Activated CD8-positive, alpha-beta memory T cell treated with anti-CD3 and anti-CD28 coated beads for 24 hours (primary cell): ENCODE measurements around the gene TMEM176B.
"Not testable (repeated sequence)": the region's sequence is repeated elsewhere in the genome, so short reads cannot be mapped to it uniquely, and the experiment has no call there.

ENCODE experiments used
- DNase-seq: peaks from one replicate; pipeline ENCODE4 v3.0.0-alpha.2; 2020

Gene TMEM176B

GRCh38 chr7:150820578-150821198, 20.5 kb upstream of the TMEM176B start:
- no peak for DNase-seq

- DNase-seq, result no peak
Measured at GRCh38 chr7:150820148-150820547, 20.0 kb upstream of the TMEM176B start.

- no peak for DNase-seq
Measured at GRCh38 chr7:150818971-150819370, 18.8 kb upstream of the TMEM176B start.

- DNase-seq, result no peak
Measured at GRCh38 chr7:150814328-150815001, 14.3 kb upstream of the TMEM176B start.

GRCh38 chr7:150807616-150808438, 7.7 kb upstream of the TMEM176B start:
- DNase-seq, result not testable (repeated sequence)

- no peak for DNase-seq
Measured at GRCh38 chr7:150806863-150807262, 6.7 kb upstream of the TMEM176B start.

GRCh38 chr7:150806454-150806853, 6.3 kb upstream of the TMEM176B start:
- no peak for DNase-seq

GRCh38 chr7:150805864-150806263, 5.7 kb upstream of the TMEM176B start:
- no peak for DNase-seq

GRCh38 chr7:150804802-150805201, 4.6 kb upstream of the TMEM176B start:
- no peak for DNase-seq

GRCh38 chr7:150803161-150803860, 3.1 kb upstream of the TMEM176B start:
- no peak for DNase-seq

GRCh38 chr7:150801946-150802771, 2.0 kb upstream of the TMEM176B start:
- DNase-seq, result no peak

GRCh38 chr7:150801242-150801945, 1.2 kb upstream of the TMEM176B start:
- DNase-seq, result no peak

GRCh38 chr7:150800581-150801241, 547 bp upstream of the TMEM176B start, which contains the start of gene TMEM176A:
Gene TMEM176A, plus strand, starts transcription at chr7:150800769. Its CDS starts 782 bp downstream, at chr7:150801551.
- DNase-seq, result peak; percentile 66

GRCh38 chr7:150799156-150799555, 1.0 kb downstream of the TMEM176B start:
- DNase-seq, result no peak

GRCh38 chr7:150797661-150798060, 2.5 kb downstream of the TMEM176B start:
- no peak for DNase-seq

GRCh38 chr7:150793569-150794238, 6.5 kb downstream of the TMEM176B start:
- DNase-seq, result no peak

- no peak for DNase-seq
Measured at GRCh38 chr7:150791746-150792452, 8.3 kb downstream of the TMEM176B start.

GRCh38 chr7:150791304-150791703, 8.9 kb downstream of the TMEM176B start:
- no peak for DNase-seq

- no peak for DNase-seq
Measured at GRCh38 chr7:150790416-150791075, 9.6 kb downstream of the TMEM176B start.
